CD14-positive monocyte (primary cell): ENCODE results near the gene MED12L. TPM values are rescaled to one million over a fixed set of nuclear protein-coding genes. Genes with fewer than 3 reads are reported as not detected.

Source experiments
- DNase-seq, 3 donors: peaks; one replicate each; pipeline ENCODE4 v3.0.0-alpha.2; 2011 to 2022
- H2AFZ ChIP-seq: 2 replicates; pipeline ENCODE4 v1.6.0; 2012; ENCODE audit warnings: mild to moderate bottlenecking, low read depth, low read length, inconsistent platforms; ENCODE audit not compliant: insufficient read depth, poor library complexity, severe bottlenecking
- H3K27ac ChIP-seq, 2 donors: 1 replicate in 1 of 2; 2 replicates in 1 of 2; pipeline ENCODE4 v1.5.1; 2012 to 2013; ENCODE audit warnings: low read length in 2 of 2, control low read depth in 1 of 2, inconsistent platforms in 1 of 2, low read depth in 1 of 2, mild to moderate bottlenecking in 1 of 2
- H3K27me3 ChIP-seq, 2 donors: one replicate each; pipeline versions ENCODE4 v1.6.0 to v1.6.1; 2011 to 2013; ENCODE audit warnings: low read length in 2 of 2; ENCODE audit not compliant: control insufficient read depth in 2 of 2, insufficient read depth in 2 of 2
- H3K36me3 ChIP-seq, 2 donors: replicated peaks in 1 of 2; 1 replicate in 1 of 2; 2 replicates in 1 of 2; pipeline versions ENCODE4 v1.5.1 to v1.6.1; 2012 to 2013; ENCODE audit warnings: low read length in 2 of 2, control low read depth in 1 of 2, inconsistent platforms in 1 of 2, mild to moderate bottlenecking in 1 of 2; ENCODE audit not compliant: insufficient read depth in 2 of 2, control insufficient read depth in 1 of 2
- H3K4me1 ChIP-seq, 2 donors: 1 replicate in 1 of 2; 2 replicates in 1 of 2; pipeline versions ENCODE4 v1.5.1 to v1.6.1; 2012 to 2013; ENCODE audit warnings: low read length in 2 of 2, control low read depth in 1 of 2, inconsistent platforms in 1 of 2, mild to moderate bottlenecking in 1 of 2, moderate library complexity in 1 of 2; ENCODE audit not compliant: insufficient read depth in 2 of 2, control insufficient read depth in 1 of 2
- H3K4me2 ChIP-seq: replicated peaks from 2 replicates; pipeline ENCODE3; 2012; ENCODE audit warnings: low read length, moderate library complexity, mild to moderate bottlenecking; ENCODE audit not compliant: poor library complexity, severe bottlenecking; ENCODE audit errors: extremely low read depth
- H3K4me3 ChIP-seq, 3 experiments: fragments of 200-600 bp in 1 of 3; sonication (generic) in 1 of 3; replicated peaks in 1 of 3; 1 replicate in 2 of 3; 2 replicates in 1 of 3; pipeline ENCODE4 v1.5.1; 2011 to 2013; ENCODE audit warnings: low read length in 3 of 3, mild to moderate bottlenecking in 3 of 3, control low read depth in 2 of 3, low read depth in 2 of 3, inconsistent platforms in 1 of 3, moderate library complexity in 1 of 3
- H3K79me2 ChIP-seq: 2 replicates; pipeline ENCODE4 v1.6.0; 2012; ENCODE audit warnings: mild to moderate bottlenecking, control low read depth, inconsistent platforms, low read length, moderate library complexity; ENCODE audit not compliant: insufficient read depth
- H3K9ac ChIP-seq: 2 replicates; pipeline ENCODE4 v1.6.0; 2017; ENCODE audit warnings: low read length, mild to moderate bottlenecking; ENCODE audit not compliant: insufficient read depth, poor library complexity, severe bottlenecking
- H3K9me3 ChIP-seq, 2 donors: replicated peaks in 1 of 2; 1 replicate in 1 of 2; 2 replicates in 1 of 2; pipeline versions ENCODE4 v1.5.1 to v1.6.1; 2012 to 2013; ENCODE audit warnings: low read length in 2 of 2, control low read depth in 1 of 2; ENCODE audit not compliant: control insufficient read depth in 1 of 2, insufficient read depth in 1 of 2
- H4K20me1 ChIP-seq: 2 replicates; pipeline ENCODE4 v1.6.0; 2012; ENCODE audit warnings: mild to moderate bottlenecking, low read length, control low read depth, moderate library complexity; ENCODE audit not compliant: insufficient read depth
- H3K27ac Mint-ChIP-seq, 7 donors: one replicate each; pipeline ENCODE4 v1.8.0; 2020; ENCODE audit warnings: mild to moderate bottlenecking in 7 of 7, mixed read lengths in 7 of 7, moderate library complexity in 6 of 7, inconsistent platforms in 2 of 7
- H3K27me3 Mint-ChIP-seq, 3 donors: one replicate each; pipeline ENCODE4 v1.8.0; 2021 to 2022; ENCODE audit warnings: low read depth in 3 of 3, mild to moderate bottlenecking in 3 of 3, mixed read lengths in 3 of 3, moderate library complexity in 3 of 3, inconsistent platforms in 1 of 3
- H3K36me3 Mint-ChIP-seq, 2 donors: one replicate each; pipeline ENCODE4 v1.8.0; 2020; ENCODE audit warnings: mixed read lengths in 2 of 2, inconsistent platforms in 1 of 2, mild to moderate bottlenecking in 1 of 2
- H3K4me1 Mint-ChIP-seq: one replicate; pipeline ENCODE4 v1.8.0; 2020; ENCODE audit warnings: mild to moderate bottlenecking, mixed read lengths
- H3K4me3 Mint-ChIP-seq, 2 donors: one replicate each; pipeline ENCODE4 v1.8.0; 2020; ENCODE audit warnings: mild to moderate bottlenecking in 2 of 2, mixed read lengths in 2 of 2, moderate library complexity in 1 of 2
- H3K9me3 Mint-ChIP-seq, 7 donors: one replicate each; pipeline ENCODE4 v1.8.0; 2020 to 2022; ENCODE audit warnings: mixed read lengths in 7 of 7, mild to moderate bottlenecking in 6 of 7, moderate library complexity in 6 of 7, inconsistent platforms in 2 of 7
- CTCF ChIP-seq: fragments of 200-600 bp; IDR thresholded peaks from one replicate; pipeline ENCODE4 v1.8.0; 2022; ENCODE audit warnings: antibody characterized with exemption, mild to moderate bottlenecking
- WGBS: methylation state at CpG from one replicate; pipeline ENCODE4 v1.1.5; 2013; ENCODE audit warnings: missing lambda C conversion rate; ENCODE audit not compliant: insufficient coverage; 5-methylcytosine and 5-hydroxymethylcytosine counted together
- intact Hi-C, 2 donors: fragments of 100-400 bp; cut with micrococcal nuclease; formaldehyde crosslinking; loops; one replicate each; pipeline versions ENCODE4 v1.15.0 to v1.15.1; 2023
- polyA plus RNA-seq, 3 donors: library from polyadenylated mRNA; depleted of rRNA in 1 of 3; unstranded in 2 of 3; stranded (reverse) in 1 of 3; fragments of 300-500 nt in 2 of 3; fragments of >200 nt in 1 of 3; fragmentation: Illumina TruSeq in 2 of 3; gene quantifications; 1 replicate in 2 of 3; 2 replicates in 1 of 3; pipeline ENCODE4 v1.2.3, GENCODE V29; 2012 to 2021

MED12L gene
- polyA plus RNA-seq, 3 donors: 0.12 to 0.29 TPM; not detected in 1

- Histone ChIP-seq H3K79me2 (no peaks in the 10 kb centered on the region), H3K27me3 (no peaks in the 10 kb centered on the region), H3K4me3 (no peak overlapping the region), H3K4me2 (no peak overlapping the region), H4K20me1 (no peaks in the 10 kb centered on the region), H2AFZ (no peak overlapping the region), H3K4me1 (no peaks in the 10 kb centered on the region), H3K9ac (no peak overlapping the region), H3K36me3 (no peaks in the 10 kb centered on the region), H3K9me3 (no peaks in the 10 kb centered on the region), H3K27ac (no peak overlapping the region)
- Mint-ChIP-seq H3K4me3 (no peak overlapping the region), H3K4me1 (peaks cover 12% of the 10 kb centered on the region), H3K9me3 (no peaks in the 10 kb centered on the region), H3K27ac (no peak overlapping the region), H3K27me3 (no peaks in the 10 kb centered on the region), H3K36me3 (no peaks in the 10 kb centered on the region)
- DNase-seq: no peak
- 94% methylated on average over 4 of the region's 6 CpGs for WGBS
- intact Hi-C loops: no loop called here
- TF ChIP-seq CTCF: no peak
Observed at GRCh38 chr3:151306168-151306810, 220.8 kb downstream of the MED12L start.

GRCh38 chr3:151307131-151307530 lies 221.7 kb downstream of the MED12L start:
- no peaks in the 10 kb centered on the region for H3K9me3 Mint-ChIP-seq
- no peaks in the 10 kb centered on the region for H3K4me1 ChIP-seq
- no peak overlapping the region for H3K27ac Mint-ChIP-seq
- TF ChIP-seq CTCF: no peak
- H3K9me3 ChIP-seq: no peaks in the 10 kb centered on the region
- no peak overlapping the region for H3K4me3 ChIP-seq
- no peaks in the 10 kb centered on the region for H3K27me3 Mint-ChIP-seq
- no peaks in the 10 kb centered on the region for H3K79me2 ChIP-seq
- H3K36me3 ChIP-seq: no peaks in the 10 kb centered on the region
- H3K4me3 Mint-ChIP-seq: no peak overlapping the region
- no peak overlapping the region for H2AFZ ChIP-seq
- H3K4me2 ChIP-seq: no peak overlapping the region
- H3K9ac ChIP-seq: no peak overlapping the region
- no peaks in the 10 kb centered on the region for H4K20me1 ChIP-seq
- H3K36me3 Mint-ChIP-seq: no peaks in the 10 kb centered on the region
- no peak overlapping the region for H3K27ac ChIP-seq
- no peak for DNase-seq
- peaks cover 6% of the 10 kb centered on the region for H3K4me1 Mint-ChIP-seq
- intact Hi-C loops: no loop called here
- no peaks in the 10 kb centered on the region for H3K27me3 ChIP-seq
